Sigmoid colon (tissue), 7 donors: Measurements from ENCODE around the gene CYP2E1. TPM values are rescaled to one million over a fixed set of nuclear protein-coding genes. Genes with fewer than 3 reads are reported as not detected.
A peak's percentile ranks its signal among the peaks of the same experiment; 100 is the strongest.

ENCODE experiments used
- DNase-seq: peaks from one replicate; pipeline ENCODE4 v3.0.0-alpha.2; 2019
- H3K27ac ChIP-seq, 4 donors: fragments of 200-600 bp; sonication (generic); one replicate each; pipeline ENCODE4 v1.5.1; 2016 to 2019; ENCODE audit warnings: mild to moderate bottlenecking in 1 of 4
- H3K27me3 ChIP-seq, 3 donors: fragments of 200-600 bp; sonication (generic); one replicate each; pipeline ENCODE4 v1.5.1; 2019; ENCODE audit warnings: mild to moderate bottlenecking in 1 of 3
- H3K36me3 ChIP-seq, 4 donors: fragments of 200-600 bp; sonication (generic); one replicate each; pipeline ENCODE4 v1.5.1; 2016 to 2019
- H3K4me1 ChIP-seq, 4 donors: fragments of 200-600 bp; sonication (generic); one replicate each; pipeline ENCODE4 v1.5.1; 2017 to 2019
- H3K4me3 ChIP-seq, 4 donors: fragments of 200-600 bp; sonication (generic); one replicate each; pipeline ENCODE4 v1.5.1; 2017 to 2019; ENCODE audit warnings: mild to moderate bottlenecking in 2 of 4, moderate library complexity in 1 of 4
- H3K9me3 ChIP-seq, 4 donors: fragments of 200-600 bp in 3 of 4; sonication (generic) in 3 of 4; one replicate each; pipeline versions ENCODE4 v1.5.1 to v1.6.1; 2013 to 2019
- CTCF ChIP-seq, 4 experiments: fragments of 450-650 bp in 3 of 4; fragments of 200-600 bp in 1 of 4; IDR thresholded peaks; one replicate each; pipeline ENCODE4 v1.5.1; 2016 to 2019; ENCODE audit warnings: antibody characterized with exemption in 4 of 4, mild to moderate bottlenecking in 3 of 4, moderate library complexity in 2 of 4
- EP300 ChIP-seq, 4 donors: sonication (generic); formaldehyde crosslinking; IDR thresholded peaks; one replicate each; pipeline ENCODE4 v1.6.1; 2017; ENCODE audit warnings: antibody characterized with exemption in 4 of 4
- POLR2A ChIP-seq, 2 donors: fragments of 450-650 bp; IDR thresholded peaks; one replicate each; pipeline ENCODE4 v1.6.1; 2016; ENCODE audit warnings: antibody characterized with exemption in 2 of 2, mild to moderate bottlenecking in 2 of 2, moderate library complexity in 2 of 2
- POLR2AphosphoS5 ChIP-seq, 4 donors: sonication (generic); formaldehyde crosslinking; IDR thresholded peaks; one replicate each; pipeline ENCODE4 v1.6.1; 2017; ENCODE audit warnings: antibody characterized with exemption in 4 of 4
- WGBS, 2 donors: extraction: QIAGEN DNeasy Blood & Tissue Kit; methylation state at CpG; one replicate each; pipeline ENCODE4 v1.1.7; 2013; 5-methylcytosine and 5-hydroxymethylcytosine counted together
- intact Hi-C: fragments of 100-400 bp; cut with DNase I; formaldehyde crosslinking; loops from one replicate; pipeline ENCODE4 v1.15.1; 2023
- polyA plus RNA-seq, 3 donors: library from polyadenylated mRNA; stranded (reverse); fragments of 200-250 nt; gene quantifications; one replicate each; pipeline ENCODE4 v1.2.3, GENCODE V29; 2013
- total RNA-seq, 4 donors: library from RNA; depleted of rRNA; stranded (reverse); fragments of >200 nt; gene quantifications; one replicate each; pipeline ENCODE4 v1.1.0, GENCODE V29; 2016
- donor health status: healthy with polysubstance abuse.
- donor health status: Bipolar disorder and iron deficiency.
- donor health status: healthy.

CYP2E1 gene
- 1 to 10 TPM; 1.2 to 7.2 (median 4.5) TPM for total RNA-seq
- under 1 TPM in 1 of 3 donors, not detected in 2; 0.66 TPM for polyA plus RNA-seq

- TF ChIP-seq POLR2AphosphoS5 (IDR thresholded peaks at IDR 0.05) = no peak
- no peak for TF ChIP-seq CTCF (IDR thresholded peaks at IDR 0.05)
- no peak for TF ChIP-seq EP300 (IDR thresholded peaks at IDR 0.05)
- no peak for TF ChIP-seq POLR2A (IDR thresholded peaks at IDR 0.05)
- Histone ChIP-seq H3K27ac (no peak within 1 kb of the TSS), H3K9me3 (peaks cover 0 to 4% (median 3%) of the 10 kb centered on the region in 4 donors), H3K4me3 (peak within 1 kb of the TSS in 2 of 4 donors; percentile 29 to 32), H3K27me3 (peaks cover 13 to 47% (median 31%) of the 10 kb centered on the region in 3 donors), H3K4me1 (peaks cover 0 to 23% (median 18%) of the 10 kb centered on the region in 4 donors), H3K36me3 (no peaks in the 10 kb centered on the region)
- intact Hi-C loops = no loop called here
- DNase-seq = no peak
- 63 to 83% methylated on average over 16 of the region's 16 CpGs for WGBS, 2 donors
These were observed at the start of gene CYP2E1 for GRCh38 chr10:133526957-133527588. TSS of gene CYP2E1 (plus strand) at chr10:133527363. CDS start at chr10:133527396, 33 bp downstream.

- peaks cover 0 to 7% (median 0%) of the 10 kb centered on the region in 4 donors for H3K9me3 ChIP-seq
- WGBS, 2 donors = 76 to 85% methylated on average over 12 of the region's 12 CpGs
- no peaks in the 10 kb centered on the region for H3K27me3 ChIP-seq
- TF ChIP-seq POLR2AphosphoS5 (IDR thresholded peaks at IDR 0.05) (no peak), CTCF (IDR thresholded peaks at IDR 0.05) (no peak), EP300 (IDR thresholded peaks at IDR 0.05) (no peak), POLR2A (IDR thresholded peaks at IDR 0.05) (no peak)
- intact Hi-C loops = no loop called here
- H3K4me1 ChIP-seq = no peaks in the 10 kb centered on the region
- DNase-seq = no peak
- H3K4me3 ChIP-seq = no peak overlapping the region
- no peak overlapping the region for H3K27ac ChIP-seq
- H3K36me3 ChIP-seq = no peaks in the 10 kb centered on the region
These were observed 46.0 kb upstream of the CYP2E1 start for GRCh38 chr10:133481086-133481643.

GRCh38 chr10:133481657-133482056 lies 45.5 kb upstream of the CYP2E1 start:
- no peaks in the 10 kb centered on the region for H3K4me1 ChIP-seq
- peaks cover 0 to 11% (median 0%) of the 10 kb centered on the region in 4 donors for H3K9me3 ChIP-seq
- no peaks in the 10 kb centered on the region for H3K27me3 ChIP-seq
- intact Hi-C loops = no loop called here
- WGBS, 2 donors = 84 to 94% methylated on average over 10 of the region's 10 CpGs
- DNase-seq = no peak
- no peak for TF ChIP-seq POLR2AphosphoS5 (IDR thresholded peaks at IDR 0.05)
- no peak for TF ChIP-seq EP300 (IDR thresholded peaks at IDR 0.05)
- TF ChIP-seq CTCF (IDR thresholded peaks at IDR 0.05) = no peak
- no peak for TF ChIP-seq POLR2A (IDR thresholded peaks at IDR 0.05)
- no peaks in the 10 kb centered on the region for H3K36me3 ChIP-seq
- no peak overlapping the region for H3K4me3 ChIP-seq
- no peak overlapping the region for H3K27ac ChIP-seq

- intact Hi-C loops = no loop called here
- Histone ChIP-seq H3K4me1 (no peaks in the 10 kb centered on the region), H3K27me3 (no peaks in the 10 kb centered on the region), H3K9me3 (peaks cover 0 to 22% (median 3%) of the 10 kb centered on the region in 4 donors), H3K36me3 (no peaks in the 10 kb centered on the region), H3K27ac (no peak overlapping the region), H3K4me3 (no peak overlapping the region)
- TF ChIP-seq CTCF (IDR thresholded peaks at IDR 0.05) = no peak
- TF ChIP-seq EP300 (IDR thresholded peaks at IDR 0.05) = no peak
- no peak for TF ChIP-seq POLR2AphosphoS5 (IDR thresholded peaks at IDR 0.05)
- no peak for TF ChIP-seq POLR2A (IDR thresholded peaks at IDR 0.05)
- DNase-seq = no peak
These were observed 42.3 kb upstream of the CYP2E1 start for GRCh38 chr10:133484818-133485217.
